K562 (cell line): ENCODE data around the gene COPS6. TPM values are rescaled to one million over a fixed set of nuclear protein-coding genes. Genes with fewer than 3 reads are reported as not detected.
A peak's percentile ranks its signal among the peaks of the same experiment; 100 is the strongest.

ENCODE experiments used
- ARID4B ChIP-seq: sonication (generic); formaldehyde crosslinking; IDR thresholded peaks from 2 replicates; pipeline ENCODE4 v1.8.0; 2022; ENCODE audit warnings: mild to moderate bottlenecking, missing genetic modification reagents
- GATAD2A ChIP-seq: fragments of 450-650 bp; IDR thresholded peaks from 2 replicates; pipeline ENCODE4 v1.6.1; 2017
- GTF3C2 ChIP-seq: IDR thresholded peaks from 3 replicates; pipeline ENCODE4 v1.6.1; 2011; ENCODE audit warnings: borderline replicate concordance, mild to moderate bottlenecking, moderate library complexity; ENCODE audit not compliant: insufficient read length; ENCODE audit errors: extremely low read depth
- HSF4 ChIP-seq: fragments of 250-450 bp; sonication (Bioruptor Pico); IDR thresholded peaks from 2 replicates; pipeline ENCODE4 v2.1.2; 2022; ENCODE audit warnings: mild to moderate bottlenecking, moderate library complexity, borderline replicate concordance
- MCM3 ChIP-seq: fragments of 450-650 bp; IDR thresholded peaks from 2 replicates; pipeline ENCODE4 v1.6.1; 2016
- MCM7 ChIP-seq, 2 experiments: fragments of 450-650 bp; IDR thresholded peaks; 2 replicates each; pipeline ENCODE4 v1.6.1; 2016 to 2018
- NFE2L1 ChIP-seq: fragments of 450-650 bp; IDR thresholded peaks from 2 replicates; pipeline ENCODE4 v1.6.1; 2016; ENCODE audit warnings: missing genetic modification characterization, low read depth, mild to moderate bottlenecking, missing compliant biosample characterization, moderate library complexity, borderline replicate concordance
- RHOXF2B ChIP-seq: fragments of 250-450 bp; sonication (Bioruptor Pico); conservative IDR thresholded peaks from 2 replicates; pipeline ENCODE4 v1.5.1; 2021
- ZBTB8A ChIP-seq: fragments of 450-650 bp; IDR thresholded peaks from 2 replicates; pipeline ENCODE4 v1.6.1; 2018; ENCODE audit warnings: mild to moderate bottlenecking, moderate library complexity; ENCODE audit not compliant: partially characterized antibody
- ZNF12 ChIP-seq: sonication (generic); formaldehyde crosslinking; IDR thresholded peaks from 2 replicates; pipeline ENCODE4 v1.4.0; 2020; ENCODE audit warnings: mild to moderate bottlenecking, missing genetic modification reagents
- ZNF217 ChIP-seq: sonication (generic); formaldehyde crosslinking; IDR thresholded peaks from 2 replicates; pipeline ENCODE4 v1.8.0; 2022; ENCODE audit warnings: mild to moderate bottlenecking, missing genetic modification reagents
- ZNF407 ChIP-seq: fragments of 450-650 bp; IDR thresholded peaks from 2 replicates; pipeline ENCODE4 v1.6.1; 2016; ENCODE audit warnings: low read depth
- ZNF696 ChIP-seq: fragments of 250-450 bp; sonication (Bioruptor Pico); conservative IDR thresholded peaks from 2 replicates; pipeline ENCODE4 v1.4.0; 2020; ENCODE audit warnings: mild to moderate bottlenecking, moderate library complexity
- polyA plus RNA-seq, 8 experiments: library from polyadenylated mRNA; depleted of rRNA in 4 of 8; stranded (reverse) in 5 of 8; unstranded in 3 of 8; fragments of >200 nt; fragmentation: Nextera tagmentation in 2 of 8; fragmentation: Illumina TruSeq in 1 of 8; extraction: Ambion mirVana in 2 of 8; extraction: Trizol in 1 of 8; gene quantifications; 2 replicates each; pipeline versions ENCODE4 v1.2.1 to v1.2.3, GENCODE V29; 2011 to 2014; ENCODE audit warnings: inconsistent platforms in 1 of 8, missing spikeins in 1 of 8
- total RNA-seq, 7 experiments: library from RNA; depleted of rRNA in 6 of 7; stranded (reverse); fragments of >200 nt in 6 of 7; fragmentation: Illumina TruSeq in 2 of 7; extraction: Trizol in 2 of 7; gene quantifications; 2 replicates each; pipeline versions ENCODE4 v1.2.1 to v1.2.3, GENCODE V29; 2011 to 2021; ENCODE audit warnings: low replicate concordance in 1 of 7

COPS6 gene
- total and polyA plus RNA-seq, 9 of the 15 experiments (the other 6 are each of a cell fraction or from before 2014, with no cell fraction given) = 63.0 to 331 (median 168) TPM

- TF ChIP-seq MCM3 (no peak), RHOXF2B (CRISPR knock-in tag) (no peak), NFE2L1 (tag) (no peak), ZBTB8A (no peak), ZNF696 (no peak), ZNF407 (no peak), GATAD2A (no peak), ZNF12 (CRISPR knock-in tag) (no peak), ARID4B (CRISPR knock-in tag) (peak; percentile 95), ZNF217 (CRISPR knock-in tag) (no peak), MCM7 (IDR thresholded peaks at IDR 0.05) (no peak), HSF4 (CRISPR knock-in tag) (no peak), GTF3C2 (no peak)
Observed at GRCh38 chr7:100100420-100101015, 11.7 kb downstream of the COPS6 start (continued).
